SU-DHL-6 (cell line): ENCODE results near the gene SCARB1.
"Not testable (repeated sequence)": the region's sequence is repeated elsewhere in the genome, so short reads cannot be mapped to it uniquely, and the experiment has no call there.

Experiments
- H2AFZ ChIP-seq: fragments of 200-600 bp; sonication (generic); 2 replicates; pipeline ENCODE4 v1.6.1; 2014; ENCODE audit warnings: low read depth, mild to moderate bottlenecking, moderate library complexity, mixed read lengths, antibody characterized with exemption, low read length; ENCODE audit not compliant: severe bottlenecking
- H3F3A ChIP-seq: fragments of 200-600 bp; shearing (Covaris generic); 2 replicates; pipeline ENCODE4 v1.6.0; 2016; ENCODE audit warnings: antibody characterized with exemption, mild to moderate bottlenecking; ENCODE audit not compliant: insufficient read depth
- H3K27ac ChIP-seq: fragments of 200-600 bp; sonication (generic); 2 replicates; pipeline ENCODE4 v1.5.1; 2016; ENCODE audit warnings: low read depth, mild to moderate bottlenecking, low read length, moderate library complexity, mixed read lengths
- H3K27me3 ChIP-seq: fragments of 200-600 bp; sonication (generic), shearing (Covaris generic); 2 replicates; pipeline ENCODE4 v1.6.0; 2014; ENCODE audit warnings: mild to moderate bottlenecking, low read length
- H3K36me3 ChIP-seq: fragments of 200-600 bp; sonication (generic); 2 replicates; pipeline ENCODE4 v1.6.1; 2014; ENCODE audit warnings: mild to moderate bottlenecking, low read length, mixed read lengths
- H3K4me2 ChIP-seq: fragments of 300-600, 200-600 bp; shearing (Covaris generic), sonication (generic); 2 replicates; pipeline ENCODE4 v1.6.0; 2014; ENCODE audit warnings: low read length, low read depth, mild to moderate bottlenecking; ENCODE audit not compliant: poor library complexity, severe bottlenecking
- H3K4me3 ChIP-seq: fragments of 200-600 bp; sonication (generic); 2 replicates; pipeline ENCODE4 v1.5.1; 2014; ENCODE audit warnings: antibody characterized with exemption, low read length, mild to moderate bottlenecking, mixed read lengths; ENCODE audit not compliant: insufficient read depth, poor library complexity, severe bottlenecking
- H3K79me2 ChIP-seq: fragments of 200-600 bp; sonication (generic); 2 replicates; pipeline ENCODE4 v1.6.1; 2014; ENCODE audit warnings: mild to moderate bottlenecking, low read length, moderate library complexity; ENCODE audit not compliant: insufficient read depth
- H3K9ac ChIP-seq: fragments of 200-600 bp; sonication (generic); 2 replicates; pipeline ENCODE4 v1.7.0; 2014; ENCODE audit warnings: mild to moderate bottlenecking, low read length
- H3K9me2 ChIP-seq: fragments of 200-600 bp; sonication (generic); replicated peaks from 2 replicates; pipeline ENCODE4 v1.6.1; 2014; ENCODE audit warnings: low read length; ENCODE audit not compliant: insufficient read depth
- H3K9me3 ChIP-seq: fragments of 200-600 bp; sonication (generic); 2 replicates; pipeline ENCODE4 v1.6.1; 2014; ENCODE audit warnings: low read length, mixed read lengths; ENCODE audit not compliant: insufficient read depth
- H4K20me1 ChIP-seq: fragments of 200-600 bp; sonication (generic); 2 replicates; pipeline ENCODE4 v1.6.1; 2014; ENCODE audit warnings: low read depth, mild to moderate bottlenecking, antibody characterized with exemption, low read length, moderate library complexity, mixed read lengths
- CTCF ChIP-seq: fragments of 200-600 bp; sonication (generic); IDR thresholded peaks from one replicate; pipeline ENCODE4 v1.5.1; 2017; ENCODE audit warnings: antibody characterized with exemption, mild to moderate bottlenecking, low read length, moderate library complexity; ENCODE audit not compliant: insufficient read depth, poor library complexity, severe bottlenecking
- EZH2phosphoT487 ChIP-seq: fragments of 200-600 bp; sonication (generic), shearing (Covaris generic); conservative IDR thresholded peaks from 2 replicates; pipeline ENCODE4 v1.6.1; 2018; ENCODE audit warnings: mild to moderate bottlenecking, antibody characterized with exemption, low read length, moderate library complexity, mixed read lengths

SCARB1 gene

DNA sequence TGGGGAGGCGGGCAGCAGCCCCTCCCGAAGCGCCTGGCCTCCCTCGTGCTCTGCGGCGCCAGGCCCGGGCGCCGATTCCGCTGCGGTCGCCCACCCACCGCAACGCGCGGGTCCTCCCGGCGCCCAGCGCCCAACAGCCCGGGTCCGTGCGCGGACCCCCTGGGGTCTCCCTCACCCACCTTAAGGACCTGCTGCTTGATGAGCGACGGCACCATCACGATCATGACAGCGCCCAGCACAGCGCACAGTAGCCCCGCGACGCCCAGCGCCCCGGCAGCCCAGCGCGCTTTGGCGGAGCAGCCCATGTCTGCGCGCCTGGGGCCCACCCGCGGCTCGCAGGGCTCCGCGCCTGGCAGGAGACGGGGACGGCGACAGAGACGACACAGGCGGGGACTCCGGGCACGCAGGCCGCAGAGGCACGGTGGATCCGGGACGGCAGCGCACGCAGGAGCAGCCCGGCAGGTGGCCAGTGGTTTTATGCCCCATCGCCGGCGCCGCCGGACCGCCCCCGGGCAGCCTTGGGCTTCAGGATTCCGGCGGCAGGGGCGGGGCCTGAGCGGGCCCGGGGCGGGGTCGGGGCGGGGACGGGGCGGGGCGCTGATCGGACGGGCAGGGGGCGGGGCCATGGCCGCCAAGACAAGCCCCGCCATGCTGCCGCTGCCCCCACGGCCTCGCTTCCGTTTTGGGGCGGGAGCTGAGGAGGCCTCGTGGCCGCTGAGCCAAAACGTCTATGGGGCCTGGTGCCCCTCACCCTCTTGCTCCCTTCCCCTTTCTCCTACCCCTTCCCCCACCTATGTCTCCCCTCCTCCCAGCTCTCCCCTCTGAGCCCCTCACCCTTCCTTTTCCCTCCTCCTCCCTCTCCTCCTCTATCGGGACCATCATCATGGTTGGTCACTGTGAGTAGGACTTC is at the start of gene SCARB1:
Gene SCARB1, minus strand, starts transcription at position 449 of the 910 bp plus-strand sequence. Its CDS starts 144 bp downstream, at position 305.
- Histone ChIP-seq H3K79me2 (no peaks in the 10 kb centered on the region; the same call in 1 of the 2 replicates), H3K4me2 (peak within 1 kb of the TSS; percentile 68), H3K9me2 (no peaks in the 10 kb centered on the region), H4K20me1 (no peaks in the 10 kb centered on the region), H3K9me3 (no peaks in the 10 kb centered on the region), H3K9ac (peak within 1 kb of the TSS; percentile 91), H3K4me3 (peak within 1 kb of the TSS; percentile 83), H3K27ac (peak within 1 kb of the TSS; percentile 56), H3K36me3 (no peaks in the 10 kb centered on the region), H3F3A (peaks cover 6% of the 10 kb centered on the region; the same call in 1 of the 2 replicates), H3K27me3 (no peaks in the 10 kb centered on the region), H2AFZ (peak within 1 kb of the TSS; percentile 84)
- TF ChIP-seq CTCF (no peak), EZH2phosphoT487 (no peak)

- not testable (repeated sequence) for H2AFZ ChIP-seq, H3K27me3 ChIP-seq, H3K9me2 ChIP-seq, H3K9me3 ChIP-seq, H3K9ac ChIP-seq, H3K4me3 ChIP-seq, H3K4me2 ChIP-seq, H3K27ac ChIP-seq
- peaks cover 63% of the 10 kb centered on the region for H3F3A ChIP-seq
- H4K20me1 ChIP-seq: peaks cover 26% of the 10 kb centered on the region
- H3K36me3 ChIP-seq: peaks cover 13% of the 10 kb centered on the region
- H3K79me2 ChIP-seq: peaks cover 21% of the 10 kb centered on the region
Observed at GRCh38 chr12:124912529-124913287, 49.0 kb upstream of the SCARB1 start.

GRCh38 chr12:124911521-124911920 is 47.9 kb upstream of the SCARB1 start:
- not testable (repeated sequence) for H3K4me3 ChIP-seq, H2AFZ ChIP-seq, H3K27me3 ChIP-seq, H3K27ac ChIP-seq, H3K9me2 ChIP-seq, H3K9me3 ChIP-seq, H3K4me2 ChIP-seq, H3K9ac ChIP-seq
- H3K36me3 ChIP-seq: peaks cover 13% of the 10 kb centered on the region
- H3K79me2 ChIP-seq: peaks cover 21% of the 10 kb centered on the region
- peaks cover 26% of the 10 kb centered on the region for H4K20me1 ChIP-seq
- H3F3A ChIP-seq: peaks cover 58% of the 10 kb centered on the region

- Histone ChIP-seq H3F3A (peaks cover 51% of the 10 kb centered on the region), H3K9ac (no peak overlapping the region)
Observed at GRCh38 chr12:124910561-124911478, 47.2 kb upstream of the SCARB1 start.

More at GRCh38 chr12:124910561-124911478, 47.2 kb upstream of the SCARB1 start:
- no peaks in the 10 kb centered on the region for H3K9me3 ChIP-seq
- no peak overlapping the region for H3K27ac ChIP-seq
- TF ChIP-seq CTCF: no peak
- TF ChIP-seq EZH2phosphoT487: no peak
- H3K4me3 ChIP-seq: no peak overlapping the region
- peaks cover 20% of the 10 kb centered on the region for H3K79me2 ChIP-seq
- peaks cover 26% of the 10 kb centered on the region for H4K20me1 ChIP-seq
- H2AFZ ChIP-seq: no peak overlapping the region
- H3K4me2 ChIP-seq: no peak overlapping the region
- H3K9me2 ChIP-seq: no peaks in the 10 kb centered on the region
- peaks cover 13% of the 10 kb centered on the region for H3K36me3 ChIP-seq
- no peaks in the 10 kb centered on the region for H3K27me3 ChIP-seq
